NCI-H2029 treated with DMSO at 0.1 percent for 48 hours (cell line): ENCODE results near the gene NDUFB6.
"Not testable (repeated sequence)": the region's sequence is repeated elsewhere in the genome, so short reads cannot be mapped to it uniquely, and the experiment has no call there.

Experiments used
- DNase-seq: peaks from one replicate; lab custom pipeline; 2025; lab: John Stamatoyannopoulos, UW

The NDUFB6 gene

GRCh38 chr9:32524558-32524891, 48.4 kb downstream of the NDUFB6 start:
- not testable (repeated sequence) for DNase-seq

GRCh38 chr9:32523910-32524309, 49.0 kb downstream of the NDUFB6 start:
- DNase-seq = no peak

- no peak for DNase-seq
Observed at GRCh38 chr9:32518276-32518675, 54.7 kb downstream of the NDUFB6 start.

DNA sequence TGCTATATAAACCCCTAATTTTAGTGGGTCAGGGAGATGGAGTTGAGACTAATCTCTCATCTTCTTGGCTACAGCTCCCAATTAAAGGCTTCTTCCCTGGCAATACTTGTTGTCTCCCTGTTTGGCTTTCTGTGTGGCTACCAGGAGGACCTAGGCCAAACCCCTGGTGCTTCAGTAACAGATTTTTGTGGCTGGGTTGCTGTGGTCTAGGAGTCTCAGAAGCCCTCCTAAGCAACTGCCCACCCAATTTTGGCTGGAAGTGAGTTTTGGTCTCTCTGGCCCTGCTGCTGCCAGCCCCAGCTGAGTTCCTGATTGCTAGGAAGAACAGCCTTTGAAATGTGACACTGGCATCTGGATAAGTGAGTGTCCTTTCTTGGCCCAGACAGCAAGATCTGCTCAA, 56.7 kb downstream of the NDUFB6 start:
- DNase-seq = no peak

GRCh38 chr9:32508728-32509127, 64.2 kb downstream of the NDUFB6 start:
- DNase-seq = no peak

- no peak for DNase-seq
Observed at GRCh38 chr9:32503008-32503407, 70.0 kb downstream of the NDUFB6 start.
